GM18511 (cell line): Measurements from ENCODE around the gene SEMA4A.
A peak's percentile ranks its signal among the peaks of the same experiment; 100 is the strongest.

Experiments used
- ATAC-seq: cut with Tn5 transposase; IDR thresholded peaks from one replicate; pipeline ENCODE4 v1.9.1; 2021; ENCODE audit warnings: mild to moderate bottlenecking, moderate library complexity; ENCODE audit not compliant: unreplicated experiment

The SEMA4A gene

DNA sequence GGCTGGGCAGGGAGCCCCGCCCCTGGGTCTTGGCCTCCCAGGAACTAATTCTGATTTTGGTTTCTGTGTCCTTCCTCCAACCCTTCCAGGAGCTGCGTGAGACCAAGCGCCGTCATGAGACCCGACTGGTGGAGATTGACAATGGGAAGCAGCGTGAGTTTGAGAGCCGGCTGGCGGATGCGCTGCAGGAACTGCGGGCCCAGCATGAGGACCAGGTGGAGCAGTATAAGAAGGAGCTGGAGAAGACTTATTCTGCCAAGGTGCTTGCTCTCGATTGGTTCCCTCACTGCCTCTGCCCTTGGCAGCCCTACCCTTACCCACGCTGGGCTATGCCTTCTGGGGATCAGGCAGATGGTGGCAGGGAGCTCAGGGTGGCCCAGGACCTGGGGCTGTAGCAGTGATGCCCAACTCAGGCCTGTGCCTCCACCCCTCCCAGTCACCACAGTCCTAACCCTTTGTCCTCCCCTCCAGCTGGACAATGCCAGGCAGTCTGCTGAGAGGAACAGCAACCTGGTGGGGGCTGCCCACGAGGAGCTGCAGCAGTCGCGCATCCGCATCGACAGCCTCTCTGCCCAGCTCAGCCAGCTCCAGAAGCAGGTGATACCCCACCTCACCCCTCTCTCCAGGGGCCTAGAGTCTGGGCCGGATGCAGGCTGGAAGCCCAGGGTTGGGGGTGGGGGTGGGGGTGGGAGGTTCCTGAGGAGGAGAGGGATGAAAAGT lies 18.5 kb upstream of the SEMA4A start:
- no peak for ATAC-seq

- ATAC-seq = no peak
Observed at GRCh38 chr1:156135930-156136871, 17.2 kb upstream of the SEMA4A start.

DNA sequence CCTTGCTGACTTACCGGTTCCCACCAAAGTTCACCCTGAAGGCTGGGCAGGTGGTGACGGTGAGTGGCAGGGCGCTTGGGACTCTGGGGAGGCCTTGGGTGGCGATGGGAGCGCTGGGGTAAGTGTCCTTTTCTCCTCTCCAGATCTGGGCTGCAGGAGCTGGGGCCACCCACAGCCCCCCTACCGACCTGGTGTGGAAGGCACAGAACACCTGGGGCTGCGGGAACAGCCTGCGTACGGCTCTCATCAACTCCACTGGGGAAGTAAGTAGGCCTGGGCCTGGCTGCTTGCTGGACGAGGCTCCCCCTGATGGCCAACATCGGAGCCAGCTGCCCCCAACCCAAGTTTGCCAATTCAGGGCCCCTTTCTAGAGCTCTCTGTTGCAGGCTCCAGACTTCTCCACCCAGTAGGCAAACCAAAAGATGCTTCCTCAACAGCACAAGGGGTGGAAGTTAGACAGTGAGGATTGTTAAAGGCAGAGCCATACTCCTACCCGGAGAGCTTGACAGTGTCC lies 16.4 kb upstream of the SEMA4A start:
- no peak for ATAC-seq

DNA sequence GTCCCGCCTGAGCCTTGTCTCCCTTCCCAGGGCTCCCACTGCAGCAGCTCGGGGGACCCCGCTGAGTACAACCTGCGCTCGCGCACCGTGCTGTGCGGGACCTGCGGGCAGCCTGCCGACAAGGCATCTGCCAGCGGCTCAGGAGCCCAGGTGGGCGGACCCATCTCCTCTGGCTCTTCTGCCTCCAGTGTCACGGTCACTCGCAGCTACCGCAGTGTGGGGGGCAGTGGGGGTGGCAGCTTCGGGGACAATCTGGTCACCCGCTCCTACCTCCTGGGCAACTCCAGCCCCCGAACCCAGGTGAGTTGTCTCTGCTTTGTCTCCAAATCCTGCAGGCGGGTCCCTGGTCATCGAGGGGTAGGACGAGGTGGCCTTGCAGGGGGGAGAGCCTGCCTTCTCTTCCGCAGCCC lies 14.9 kb upstream of the SEMA4A start:
- no peak for ATAC-seq

DNA sequence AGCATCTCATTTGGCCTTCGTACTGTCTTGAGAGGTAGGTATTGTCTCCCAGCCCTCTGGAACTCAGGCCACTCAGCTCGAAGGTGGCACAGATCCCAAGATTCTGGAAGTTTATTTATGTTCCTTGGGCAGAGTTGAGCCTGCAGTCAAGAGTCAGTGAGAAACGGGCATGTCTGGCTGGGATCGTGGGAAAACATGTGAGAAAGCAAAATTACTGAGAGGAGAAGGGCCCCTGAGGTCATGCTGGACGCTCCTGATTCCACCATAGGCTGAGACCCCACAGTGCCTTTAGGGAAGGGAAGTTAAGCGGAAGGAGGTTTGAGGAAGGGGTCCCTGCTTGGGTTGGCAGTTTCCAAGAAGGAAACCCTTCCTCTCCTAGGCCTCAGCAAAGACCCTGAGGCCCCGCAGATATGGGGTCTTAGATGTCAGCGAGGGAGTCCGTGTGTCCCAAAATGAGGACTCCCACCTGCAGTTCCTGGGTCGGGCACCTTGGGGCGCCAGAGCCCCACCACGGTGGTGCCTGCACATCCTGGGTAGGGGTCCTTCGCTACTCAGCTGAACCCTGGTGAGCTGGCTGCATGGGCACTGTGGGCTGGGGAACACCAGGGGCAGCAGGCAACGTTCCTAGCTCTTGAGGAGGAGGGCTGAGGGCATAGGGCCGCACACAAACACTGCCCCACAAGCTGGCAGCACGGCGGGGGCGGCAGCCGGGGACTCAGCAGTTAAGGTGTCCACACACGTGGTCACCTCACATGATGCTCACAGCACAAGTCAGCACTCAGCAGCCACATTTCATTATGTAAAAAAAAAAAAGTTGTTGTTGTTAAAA lies 12.3 kb upstream of the SEMA4A start:
- no peak for ATAC-seq

GRCh38 chr1:156143765-156144489 lies 9.5 kb upstream of the SEMA4A start:
- ATAC-seq = no peak

GRCh38 chr1:156144742-156145141 lies 8.6 kb upstream of the SEMA4A start:
- ATAC-seq = no peak

DNA sequence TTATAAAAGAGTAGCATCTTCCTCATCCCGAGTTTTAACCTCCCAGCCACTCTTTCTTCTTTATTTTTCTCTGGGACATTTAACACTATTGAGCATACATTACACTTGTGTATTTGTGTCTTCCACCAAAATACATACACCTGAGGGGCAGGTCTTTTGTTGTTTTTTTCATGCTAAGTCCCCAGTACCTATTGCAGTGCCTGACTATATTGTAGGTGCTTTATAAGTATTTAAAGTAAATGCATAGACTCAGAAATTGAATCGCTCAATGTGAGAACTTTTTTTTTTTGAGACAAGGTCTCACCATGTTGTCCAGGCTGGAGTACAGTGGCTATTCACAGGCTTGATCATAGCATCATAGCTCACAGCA lies 7.8 kb upstream of the SEMA4A start:
- no peak for ATAC-seq

DNA sequence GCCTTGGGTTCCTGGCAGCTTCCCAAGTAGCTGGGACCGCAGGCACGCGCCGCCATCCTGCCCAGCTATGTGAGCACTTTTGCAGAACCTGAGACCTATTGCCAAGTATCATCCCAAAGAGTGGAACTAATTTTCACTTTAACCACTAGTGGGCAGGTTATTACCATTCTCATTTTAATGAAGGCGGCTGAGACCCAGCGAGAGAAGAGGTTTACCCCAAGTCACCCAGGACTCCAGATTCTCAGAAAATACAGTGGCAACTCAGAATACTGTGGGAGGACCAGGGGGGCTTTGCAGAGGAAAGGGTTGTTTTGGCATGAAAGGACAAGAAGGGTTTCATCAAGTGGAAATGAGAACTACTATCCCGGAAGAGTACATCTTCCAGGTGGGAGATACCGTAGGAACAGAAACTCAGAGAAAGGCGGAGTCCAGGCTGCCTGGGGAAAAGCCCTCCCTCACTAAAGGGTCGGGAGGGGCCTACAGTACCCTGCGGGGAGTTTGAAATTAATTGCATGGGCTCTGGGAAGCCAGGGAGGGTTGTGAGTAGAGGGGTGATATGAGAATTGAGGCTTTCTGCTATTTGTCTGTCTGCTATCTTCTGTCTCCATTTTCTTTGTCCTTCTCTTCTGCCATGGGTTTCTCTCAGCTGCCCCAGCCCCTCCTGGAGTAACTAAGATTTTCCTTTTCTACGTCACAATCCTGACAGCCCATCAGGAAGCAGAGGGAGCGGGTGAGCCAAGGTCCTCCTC lies 7.2 kb upstream of the SEMA4A start:
- peak; percentile 36 for ATAC-seq

DNA sequence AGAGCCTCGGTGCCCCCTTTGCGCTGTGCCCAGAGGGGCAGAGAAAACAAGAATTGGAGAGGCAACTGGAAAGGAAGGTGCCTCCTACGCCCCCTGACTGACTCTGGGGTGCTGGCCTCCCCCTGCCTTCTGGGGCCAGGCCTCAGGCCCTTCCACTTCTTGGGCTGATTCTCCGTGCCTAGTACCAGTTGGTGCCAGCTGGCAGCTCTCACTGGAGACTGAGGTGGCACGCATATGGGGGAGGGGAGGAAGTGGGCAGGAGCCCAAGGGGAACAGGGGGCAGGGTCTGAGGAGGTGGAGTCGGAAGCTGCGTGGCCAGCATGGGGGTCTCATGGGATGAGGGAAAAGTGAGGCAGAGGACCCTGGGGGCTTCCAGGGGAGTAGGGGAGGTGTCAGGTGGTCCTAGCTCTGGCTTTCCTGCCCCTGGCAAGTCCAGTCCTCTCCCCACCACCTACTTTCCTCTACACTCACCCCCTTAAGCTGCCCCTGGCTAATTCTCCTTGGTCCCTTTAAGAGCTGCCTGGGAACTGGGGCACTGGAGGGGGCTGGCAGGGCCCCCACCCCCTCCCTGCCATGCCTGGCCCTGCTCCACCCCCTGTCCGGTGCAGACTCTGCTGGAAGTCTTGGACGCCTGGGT lies 6.5 kb upstream of the SEMA4A start:
- no peak for ATAC-seq

- no peak for ATAC-seq
Observed at GRCh38 chr1:156148216-156148615, 5.2 kb upstream of the SEMA4A start.

- ATAC-seq = peak; percentile 56
Observed at GRCh38 chr1:156149374-156150332, 3.7 kb upstream of the SEMA4A start.

DNA sequence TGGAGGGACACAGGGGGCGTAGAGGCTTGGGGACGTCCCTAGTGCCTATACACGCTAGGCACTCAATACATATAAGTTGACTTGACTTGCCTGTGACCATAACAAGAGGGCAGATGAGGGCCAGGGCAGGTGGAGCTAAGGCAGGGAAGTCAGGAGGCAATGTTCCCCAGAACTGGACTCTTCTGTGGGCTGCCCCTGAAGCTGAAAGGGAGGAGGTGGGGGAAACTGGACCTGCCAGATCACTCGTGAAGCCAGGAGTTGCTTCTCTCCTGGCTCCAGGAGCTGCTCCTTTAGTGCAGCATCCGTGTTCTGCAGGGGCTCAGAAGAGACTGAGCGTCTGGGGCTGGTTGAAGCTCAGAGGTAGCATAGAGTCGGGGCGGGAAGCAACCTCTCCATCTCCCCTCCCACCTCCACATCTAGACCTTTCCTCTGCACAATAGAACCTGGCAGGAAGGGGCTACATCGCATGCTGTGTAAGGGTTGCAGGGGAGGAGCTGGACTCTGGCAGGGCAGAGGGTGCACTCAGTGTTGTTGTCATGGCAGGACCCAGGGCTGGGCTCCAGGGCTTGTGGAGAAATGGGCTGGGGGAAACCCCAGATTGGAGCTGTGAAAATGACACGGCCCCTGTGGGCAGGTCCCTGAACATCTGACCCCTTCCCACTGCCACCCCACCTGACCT lies 2.9 kb upstream of the SEMA4A start:
- no peak for ATAC-seq

GRCh38 chr1:156151093-156151688 lies 2.2 kb upstream of the SEMA4A start:
- ATAC-seq = no peak

DNA sequence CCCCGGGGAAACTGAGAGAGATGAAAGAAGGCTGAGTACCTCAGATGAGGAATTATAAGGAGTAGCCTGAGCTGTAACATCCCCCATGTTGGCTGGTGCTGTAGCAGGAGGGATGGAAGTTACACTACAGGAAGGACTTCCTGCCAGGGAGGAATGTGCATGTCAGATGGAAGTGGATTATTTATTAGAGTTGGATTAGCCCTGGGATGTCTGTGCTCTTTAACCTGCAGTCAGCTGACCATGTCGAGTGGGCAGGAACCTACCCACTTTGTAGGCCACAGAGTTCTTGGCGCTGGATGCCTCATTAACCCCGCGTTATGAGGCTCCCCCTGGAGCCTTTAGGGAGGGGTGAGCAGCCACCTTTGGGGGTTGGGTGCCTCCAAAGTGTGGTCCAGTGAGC lies 757 bp upstream of the SEMA4A start:
- no peak for ATAC-seq

DNA sequence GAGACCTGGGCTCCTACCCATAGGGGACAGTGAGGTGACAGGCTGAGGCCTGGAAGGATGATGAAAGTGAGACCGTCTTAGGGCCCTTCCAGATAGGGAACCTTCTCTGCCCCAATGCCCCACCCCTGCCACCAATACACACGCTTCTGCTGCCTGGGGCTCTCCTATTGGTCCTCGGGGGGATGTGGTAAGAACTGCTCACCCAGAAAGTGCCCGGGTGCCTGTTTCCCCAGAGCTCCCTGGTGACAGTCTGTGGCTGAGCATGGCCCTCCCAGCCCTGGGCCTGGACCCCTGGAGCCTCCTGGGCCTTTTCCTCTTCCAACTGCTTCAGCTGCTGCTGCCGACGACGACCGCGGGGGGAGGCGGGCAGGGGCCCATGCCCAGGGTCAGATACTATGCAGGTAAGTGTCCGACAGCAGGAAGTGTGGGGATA lies 948 bp downstream of the SEMA4A start:
- ATAC-seq = peak; percentile 59
